SH-SY5Y (cell line): ENCODE results near the gene NCOA5.

Source experiments
- GATA2 ChIP-seq: IDR thresholded peaks from 2 replicates; pipeline ENCODE4 v1.6.1; 2011; ENCODE audit warnings: mild to moderate bottlenecking, low read depth, low read length
- GATA3 ChIP-seq: IDR thresholded peaks from 2 replicates; pipeline ENCODE4 v1.6.1; 2011; ENCODE audit warnings: low read depth, mild to moderate bottlenecking, low read length, moderate library complexity

DNA sequence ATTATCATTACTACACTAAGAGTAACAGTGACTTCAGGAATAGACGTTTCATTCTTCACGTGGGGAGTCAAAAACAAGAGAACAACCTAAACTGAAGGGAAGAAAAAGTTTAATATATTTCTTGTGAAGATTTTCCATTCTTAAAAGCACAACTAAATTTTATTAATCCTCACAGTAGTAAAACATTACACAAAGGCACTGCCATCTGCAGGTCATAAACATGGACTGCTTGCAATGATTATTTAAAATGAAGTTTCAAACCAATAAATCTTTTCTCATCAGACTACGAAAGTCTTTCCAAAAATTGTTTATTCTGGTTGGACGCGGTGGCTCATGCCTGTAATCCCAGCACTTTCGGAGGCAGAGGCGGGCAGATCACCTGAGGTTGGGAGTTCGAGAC, 2.6 kb downstream of the NCOA5 start:
- TF ChIP-seq GATA3, result no peak
- no peak for TF ChIP-seq GATA2
